Epithelial cell of proximal tubule (primary cell): Measurements from ENCODE around the gene FBXO41. TPM values are rescaled to one million over a fixed set of nuclear protein-coding genes. Genes with fewer than 3 reads are reported as not detected.

ENCODE experiments used
- DNase-seq: peaks from one replicate; pipeline ENCODE4 v3.0.0-alpha.2; 2011; ENCODE audit warnings: low read depth
- H3K4me3 ChIP-seq: 2 replicates; pipeline ENCODE4 v1.5.1; 2011; ENCODE audit warnings: low read depth, mild to moderate bottlenecking, low read length
- CTCF ChIP-seq: conservative IDR thresholded peaks from 2 replicates; pipeline ENCODE4 v1.5.1; 2012; ENCODE audit warnings: low read depth, mild to moderate bottlenecking, low read length
- total RNA-seq: library from RNA; depleted of rRNA; stranded (reverse); fragments of >200 nt; gene quantifications from 2 replicates; pipeline ENCODE4 v1.2.3, GENCODE V29; 2015

The FBXO41 gene
- total RNA-seq, 1 donor from 2014 or later, result 4.5 TPM

GRCh38 chr2:73257425-73258125 is 26.7 kb downstream of the FBXO41 start:
- no peak for TF ChIP-seq CTCF
- no peak for DNase-seq
- no peak overlapping the region for H3K4me3 ChIP-seq

GRCh38 chr2:73257021-73257420 is 27.3 kb downstream of the FBXO41 start:
- no peak overlapping the region for H3K4me3 ChIP-seq
- no peak for TF ChIP-seq CTCF
- no peak for DNase-seq

- H3K4me3 ChIP-seq, result no peak overlapping the region
- no peak for TF ChIP-seq CTCF
- no peak for DNase-seq
These were observed 27.7 kb downstream of the FBXO41 start for GRCh38 chr2:73256618-73256922.

GRCh38 chr2:73255907-73256617 is 28.2 kb downstream of the FBXO41 start:
- TF ChIP-seq CTCF, result no peak
- H3K4me3 ChIP-seq, result no peak overlapping the region
- no peak for DNase-seq

GRCh38 chr2:73255007-73255644 is 29.2 kb downstream of the FBXO41 start:
- no peak overlapping the region for H3K4me3 ChIP-seq
- no peak for DNase-seq
- no peak for TF ChIP-seq CTCF

GRCh38 chr2:73254343-73255006 is 29.8 kb downstream of the FBXO41 start:
- H3K4me3 ChIP-seq, result no peak overlapping the region
- no peak for TF ChIP-seq CTCF
- DNase-seq, result no peak
